Caco-2 (cell line): ENCODE results near the gene ZRANB1. TPM values are rescaled to one million over a fixed set of nuclear protein-coding genes. Genes with fewer than 3 reads are reported as not detected.

Experiments
- BruUV-seq: library from RNA; stranded (reverse); fragments of 400-500 nt; replicated peaks from 2 replicates; lab custom pipeline; 2021; lab: Mats Ljungman, UMichigan
- CTCF ChIA-PET: fragments of 300-600 bp; sonication (Branson Sonifier 250); formaldehyde crosslinking; loops from one replicate; lab custom pipeline; 2022; ENCODE audit warnings: antibody characterized with exemption; lab: Charles Lee
- POLR2A ChIA-PET: fragments of 300-600 bp; sonication (Branson Sonifier 250); formaldehyde crosslinking; loops from one replicate; lab custom pipeline; 2022; ENCODE audit warnings: antibody characterized with exemption; lab: Charles Lee
- DNase-seq, 2 experiments: peaks; one replicate each; pipeline versions ENCODE4 v3.0.0 to v3.0.0-alpha.2; 2020 to 2022
- H3K27me3 ChIP-seq: replicated peaks from 2 replicates; pipeline ENCODE4 v1.6.0; 2011; ENCODE audit warnings: low read length; ENCODE audit not compliant: control insufficient read depth, insufficient read depth
- H3K36me3 ChIP-seq: 2 replicates; pipeline ENCODE4 v1.5.1; 2011; ENCODE audit warnings: low read length; ENCODE audit not compliant: control insufficient read depth, insufficient read depth
- H3K4me1 ChIP-seq: fragments of 250-450 bp; sonication (Bioruptor Pico); 2 replicates; pipeline ENCODE4 v1.5.1; 2020; ENCODE audit warnings: mild to moderate bottlenecking
- H3K4me3 ChIP-seq: 2 replicates; pipeline ENCODE4 v1.5.1; 2011; ENCODE audit warnings: low read depth, mild to moderate bottlenecking, control low read depth, low read length
- H3K9me3 ChIP-seq: fragments of 250-450 bp; sonication (Bioruptor Pico); 2 replicates; pipeline ENCODE4 v1.5.1; 2020; ENCODE audit warnings: mild to moderate bottlenecking, moderate library complexity
- H3K27ac Mint-ChIP-seq: one replicate; pipeline ENCODE4 v1.8.0; 2022; ENCODE audit warnings: mixed read lengths; ENCODE audit not compliant: unreplicated experiment
- H3K27me3 Mint-ChIP-seq: one replicate; pipeline ENCODE4 v1.8.0; 2022; ENCODE audit warnings: mixed read lengths; ENCODE audit not compliant: insufficient read depth, unreplicated experiment
- H3K36me3 Mint-ChIP-seq: one replicate; pipeline ENCODE4 v1.8.0; 2022; ENCODE audit warnings: mild to moderate bottlenecking, mixed read lengths; ENCODE audit not compliant: insufficient read depth, unreplicated experiment
- H3K4me1 Mint-ChIP-seq: one replicate; pipeline ENCODE4 v1.8.0; 2022; ENCODE audit warnings: low read depth, mixed read lengths; ENCODE audit not compliant: unreplicated experiment
- H3K4me3 Mint-ChIP-seq: one replicate; pipeline ENCODE4 v1.8.0; 2022; ENCODE audit warnings: mild to moderate bottlenecking, moderate library complexity, mixed read lengths; ENCODE audit not compliant: unreplicated experiment
- H3K9me3 Mint-ChIP-seq: one replicate; pipeline ENCODE4 v1.8.0; 2022; ENCODE audit warnings: mixed read lengths; ENCODE audit not compliant: unreplicated experiment
- intact Hi-C: fragments of 100-400 bp; cut with micrococcal nuclease; formaldehyde crosslinking; loops from one replicate; pipeline ENCODE4 v1.10.0; 2022; ENCODE audit not compliant: unreplicated experiment
- total RNA-seq: library from RNA; stranded (reverse); gene quantifications from 2 replicates; pipeline ENCODE4 v1.2.3, GENCODE V29; 2022
- TF ChIP-seq, protein P1 (sequence below), 2 experiments: fragments of 200-600 bp in 1 of 2; IDR thresholded peaks; 1 replicate in 1 of 2; 2 replicates in 1 of 2; pipeline versions ENCODE4 v1.5.1 to v1.8.0; 2011 to 2022; ENCODE audit warnings: antibody characterized with exemption in 1 of 2, control low read depth in 1 of 2, inconsistent platforms in 1 of 2, low read depth in 1 of 2, low read length in 1 of 2, mild to moderate bottlenecking in 1 of 2, moderate library complexity in 1 of 2; ENCODE audit not compliant: insufficient read depth in 1 of 2, severe bottlenecking in 1 of 2, unreplicated experiment in 1 of 2

ZRANB1 gene
- total RNA-seq, 1 experiment from 2014 or later, result 24.6 TPM

DNA sequence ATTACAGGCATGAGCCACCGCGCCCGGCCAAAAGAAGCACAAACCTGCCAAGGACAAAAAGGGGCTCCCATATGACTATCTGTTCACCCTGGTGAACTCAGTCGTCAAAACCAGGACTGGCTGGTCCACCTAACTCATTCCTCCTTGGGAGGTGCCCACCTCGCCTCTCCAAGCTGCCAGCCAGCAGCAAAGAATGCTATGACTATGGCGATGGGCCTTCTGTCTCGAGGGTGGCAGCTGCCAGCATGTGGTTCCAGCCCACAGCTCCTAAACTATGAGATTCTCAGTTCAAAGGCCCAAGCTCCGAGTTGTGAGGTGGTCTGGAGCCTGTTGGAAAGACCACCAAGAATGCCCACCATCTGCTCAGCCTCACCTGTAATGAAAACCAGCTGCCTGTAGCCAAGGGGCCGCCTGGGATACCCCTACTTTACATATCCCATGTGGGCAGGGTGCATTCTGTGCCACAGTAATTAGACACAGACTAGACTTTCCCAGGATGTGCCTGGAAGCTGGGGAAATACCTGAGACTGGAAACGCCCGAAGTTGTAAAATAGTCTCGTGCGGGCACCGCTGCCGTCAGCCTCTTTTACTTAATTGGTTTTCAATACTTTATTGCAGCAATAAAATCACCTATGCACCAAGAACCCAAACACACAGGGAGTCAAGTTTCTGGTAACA is 71.1 kb downstream of the ZRANB1 start:
- ChIA-PET CTCF (no interaction called here), POLR2A (no interaction called here)
- H3K36me3 ChIP-seq, result peaks cover 4% of the 10 kb centered on the region; the same call in 1 of the 2 replicates
- DNase-seq, result no peak
- no peak overlapping the region for H3K4me3 ChIP-seq
- H3K27me3 Mint-ChIP-seq, result no peaks in the 10 kb centered on the region
- no TSS peak for BruUV-seq
- H3K27me3 ChIP-seq, result no peaks in the 10 kb centered on the region
- no peak overlapping the region for H3K4me3 Mint-ChIP-seq
- H3K36me3 Mint-ChIP-seq, result peaks cover 53% of the 10 kb centered on the region
- H3K4me1 Mint-ChIP-seq, result no peaks in the 10 kb centered on the region
- no peaks in the 10 kb centered on the region for H3K9me3 ChIP-seq
- TF ChIP-seq, protein P1, sequence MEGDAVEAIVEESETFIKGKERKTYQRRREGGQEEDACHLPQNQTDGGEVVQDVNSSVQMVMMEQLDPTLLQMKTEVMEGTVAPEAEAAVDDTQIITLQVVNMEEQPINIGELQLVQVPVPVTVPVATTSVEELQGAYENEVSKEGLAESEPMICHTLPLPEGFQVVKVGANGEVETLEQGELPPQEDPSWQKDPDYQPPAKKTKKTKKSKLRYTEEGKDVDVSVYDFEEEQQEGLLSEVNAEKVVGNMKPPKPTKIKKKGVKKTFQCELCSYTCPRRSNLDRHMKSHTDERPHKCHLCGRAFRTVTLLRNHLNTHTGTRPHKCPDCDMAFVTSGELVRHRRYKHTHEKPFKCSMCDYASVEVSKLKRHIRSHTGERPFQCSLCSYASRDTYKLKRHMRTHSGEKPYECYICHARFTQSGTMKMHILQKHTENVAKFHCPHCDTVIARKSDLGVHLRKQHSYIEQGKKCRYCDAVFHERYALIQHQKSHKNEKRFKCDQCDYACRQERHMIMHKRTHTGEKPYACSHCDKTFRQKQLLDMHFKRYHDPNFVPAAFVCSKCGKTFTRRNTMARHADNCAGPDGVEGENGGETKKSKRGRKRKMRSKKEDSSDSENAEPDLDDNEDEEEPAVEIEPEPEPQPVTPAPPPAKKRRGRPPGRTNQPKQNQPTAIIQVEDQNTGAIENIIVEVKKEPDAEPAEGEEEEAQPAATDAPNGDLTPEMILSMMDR (IDR thresholded peaks at IDR 0.05; ENCODE audit: insufficient read depth in 1 of 2, low read depth in 1 of 2, low read length in 1 of 2, severe bottlenecking in 1 of 2, unreplicated experiment in 1 of 2), result no peak
- intact Hi-C loops, result no loop called here
- no peak overlapping the region for H3K27ac Mint-ChIP-seq
- no peaks in the 10 kb centered on the region for H3K4me1 ChIP-seq
- no peaks in the 10 kb centered on the region for H3K9me3 Mint-ChIP-seq

DNA sequence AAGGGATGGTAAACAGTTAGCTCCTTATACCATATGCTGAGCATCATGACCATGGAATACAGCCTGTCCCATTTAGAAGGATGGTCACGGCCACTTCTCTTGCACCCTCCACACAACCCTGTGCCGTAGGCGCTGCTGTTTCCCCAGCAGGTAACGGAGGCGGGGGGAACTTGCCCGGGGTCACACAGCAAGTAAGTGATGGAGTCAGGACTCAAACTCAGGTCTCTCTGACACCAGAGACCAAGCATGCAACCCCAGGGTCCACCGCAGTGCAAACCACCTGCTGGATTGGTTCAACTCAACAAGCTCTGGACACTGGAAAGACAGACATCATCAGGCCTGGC is 71.6 kb downstream of the ZRANB1 start:
- H3K4me1 Mint-ChIP-seq, result no peaks in the 10 kb centered on the region
- Histone ChIP-seq H3K9me3 (no peaks in the 10 kb centered on the region), H3K36me3 (peaks cover 4% of the 10 kb centered on the region; the same call in 1 of the 2 replicates), H3K4me1 (no peaks in the 10 kb centered on the region), H3K4me3 (no peak overlapping the region), H3K27me3 (no peaks in the 10 kb centered on the region)
- H3K27ac Mint-ChIP-seq, result no peak overlapping the region
- no peaks in the 10 kb centered on the region for H3K27me3 Mint-ChIP-seq
- BruUV-seq, result no TSS peak
- intact Hi-C loops, result no loop called here
- TF ChIP-seq, protein P1 (IDR thresholded peaks at IDR 0.05; ENCODE audit: insufficient read depth in 1 of 2, low read depth in 1 of 2, low read length in 1 of 2, severe bottlenecking in 1 of 2, unreplicated experiment in 1 of 2), result no peak
- peaks cover 53% of the 10 kb centered on the region for H3K36me3 Mint-ChIP-seq
- no peak for DNase-seq
- POLR2A ChIA-PET, result no interaction called here
- H3K4me3 Mint-ChIP-seq, result no peak overlapping the region
- CTCF ChIA-PET, result no interaction called here
- no peaks in the 10 kb centered on the region for H3K9me3 Mint-ChIP-seq

DNA sequence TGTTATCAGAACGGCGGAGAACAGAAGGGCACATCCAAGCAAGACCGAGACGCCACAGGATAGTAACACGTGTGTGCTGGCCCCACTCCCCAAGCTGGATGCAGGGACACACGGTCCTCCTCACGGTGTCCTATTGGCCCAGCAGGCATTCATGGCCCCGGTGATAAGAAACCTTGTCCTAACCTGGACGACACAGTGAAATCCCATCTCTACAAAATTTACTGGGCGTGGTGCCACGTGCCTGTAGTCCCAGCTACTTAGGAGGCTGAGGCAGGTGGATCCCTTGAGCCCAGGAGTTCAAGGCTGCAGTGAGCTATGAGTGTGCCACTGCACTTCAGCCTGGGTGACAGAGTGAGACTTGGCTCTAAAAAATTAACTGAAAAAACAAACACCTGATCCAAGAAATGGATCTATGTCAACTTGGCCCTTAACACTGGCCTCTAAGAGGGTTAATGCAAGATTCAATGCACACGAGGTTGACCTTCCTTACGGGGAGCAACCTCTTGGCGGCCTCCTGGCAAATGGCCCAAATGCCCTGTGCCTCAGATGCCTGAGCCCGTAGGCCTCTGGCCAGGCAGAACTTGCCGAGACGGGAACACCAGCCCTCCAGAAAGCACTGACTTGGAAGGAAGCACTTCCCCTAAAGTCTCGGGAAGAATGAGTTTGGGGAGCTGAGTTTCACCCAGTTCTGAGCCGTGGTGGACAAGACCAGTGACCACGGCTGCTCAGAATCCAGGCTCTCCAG is 72.3 kb downstream of the ZRANB1 start:
- BruUV-seq, result no TSS peak
- no peaks in the 10 kb centered on the region for H3K9me3 Mint-ChIP-seq
- H3K4me1 Mint-ChIP-seq, result no peaks in the 10 kb centered on the region
- no peak for DNase-seq
- H3K36me3 ChIP-seq, result peaks cover 4% of the 10 kb centered on the region; the same call in 1 of the 2 replicates
- H3K9me3 ChIP-seq, result no peaks in the 10 kb centered on the region
- no peaks in the 10 kb centered on the region for H3K27me3 ChIP-seq
- H3K4me1 ChIP-seq, result no peaks in the 10 kb centered on the region
- no peak overlapping the region for H3K4me3 ChIP-seq
- POLR2A ChIA-PET, result no interaction called here
- CTCF ChIA-PET, result no interaction called here
- H3K27me3 Mint-ChIP-seq, result no peaks in the 10 kb centered on the region
- no peak overlapping the region for H3K27ac Mint-ChIP-seq
- peaks cover 58% of the 10 kb centered on the region for H3K36me3 Mint-ChIP-seq
- H3K4me3 Mint-ChIP-seq, result no peak overlapping the region
- TF ChIP-seq, protein P1 (IDR thresholded peaks at IDR 0.05; ENCODE audit: insufficient read depth in 1 of 2, low read depth in 1 of 2, low read length in 1 of 2, severe bottlenecking in 1 of 2, unreplicated experiment in 1 of 2), result no peak
- intact Hi-C loops, result no loop called here
